HCT116 (cell line): ENCODE results near the gene MEP1B. TPM values are rescaled to one million over a fixed set of nuclear protein-coding genes. Genes with fewer than 3 reads are reported as not detected.

Experiments
- ATAC-seq: fragments of 200-7000 bp; cut with Tn5 transposase; 2 replicates; pipeline ENCODE4 v1.9.1; 2020; ENCODE audit warnings: mild to moderate bottlenecking, moderate library complexity
- BruUV-seq: library from RNA; stranded (reverse); fragments of 400-500 nt; replicated peaks from 2 replicates; lab custom pipeline; 2021; lab: Mats Ljungman, UMichigan
- CTCF ChIA-PET: fragments of 300-600 bp; sonication (Branson Sonifier 250); formaldehyde crosslinking; loops from one replicate; lab custom pipeline; 2021; ENCODE audit warnings: antibody characterized with exemption; lab: Charles Lee
- POLR2A ChIA-PET: fragments of 300-600, 350-600 bp; sonication (Branson Sonifier 250); formaldehyde crosslinking; loops from one replicate; lab custom pipeline; 2021; ENCODE audit warnings: antibody characterized with exemption; lab: Charles Lee
- RAD21 ChIA-PET, 2 experiments: fragments of 300-600 bp; sonication (Branson Sonifier 250); formaldehyde crosslinking; loops; one replicate each; lab custom pipeline; 2023; ENCODE audit warnings: low total read pairs in 2 of 2; ENCODE audit not compliant: uncharacterized antibody in 2 of 2, unreplicated experiment in 2 of 2, low non-redundant PET in 1 of 2; lab: Charles Lee
- DNase-seq: peaks from one replicate; pipeline ENCODE4 v3.0.0-alpha.2; 2010; ENCODE audit warnings: low read depth, low spot score
- H2AFZ ChIP-seq: fragments of 200-600 bp; shearing (Covaris generic), sonication (generic); 2 replicates; pipeline ENCODE4 v1.6.1; 2017; ENCODE audit warnings: low read depth, mixed run types, mixed read lengths, antibody characterized with exemption, low read length; ENCODE audit not compliant: poor library complexity, severe bottlenecking
- H3K27ac ChIP-seq: 2 replicates; pipeline ENCODE4 v1.5.1; 2012; ENCODE audit warnings: low read depth, low read length
- H3K27me3 ChIP-seq: fragments of 200-600 bp; sonication (generic); 2 replicates; pipeline ENCODE4 v1.6.1; 2016; ENCODE audit warnings: mixed run types, low read length, mixed read lengths; ENCODE audit not compliant: insufficient read depth
- H3K36me3 ChIP-seq, 2 experiments: fragments of 200-500 bp in 1 of 2; fragments of 200-600 bp in 1 of 2; sonication (Bioruptor generic) in 1 of 2; sonication (generic) in 1 of 2; 2 replicates each; pipeline versions ENCODE4 v1.5.1 to v1.6.1; 2014 to 2016; ENCODE audit warnings: low read length in 2 of 2, inconsistent platforms in 1 of 2, mixed read lengths in 1 of 2, mixed run types in 1 of 2; ENCODE audit not compliant: insufficient read depth in 2 of 2, control insufficient read depth in 1 of 2
- H3K4me1 ChIP-seq, 2 experiments: fragments of 200-600 bp in 1 of 2; sonication (generic) in 1 of 2; 2 replicates each; pipeline versions ENCODE4 v1.5.1 to v1.6.1; 2012 to 2017; ENCODE audit warnings: low read length in 2 of 2, inconsistent platforms in 1 of 2, mild to moderate bottlenecking in 1 of 2, mixed read lengths in 1 of 2, mixed run types in 1 of 2, moderate library complexity in 1 of 2; ENCODE audit not compliant: insufficient read depth in 2 of 2, control insufficient read depth in 1 of 2
- H3K4me2 ChIP-seq: fragments of 200-600 bp; sonication (generic); 2 replicates; pipeline ENCODE4 v1.6.1; 2017; ENCODE audit warnings: mixed run types, low read length, mixed read lengths
- H3K4me3 ChIP-seq, 2 experiments: fragments of 200-600 bp in 1 of 2; sonication (generic) in 1 of 2; replicated peaks in 1 of 2; 2 replicates each; pipeline ENCODE4 v1.5.1; 2011 to 2016; ENCODE audit warnings: low read length in 2 of 2, control low read depth in 1 of 2, low read depth in 1 of 2, mild to moderate bottlenecking in 1 of 2, mixed read lengths in 1 of 2, mixed run types in 1 of 2
- H3K79me2 ChIP-seq: fragments of 200-600 bp; sonication (generic); 2 replicates; pipeline ENCODE4 v1.6.1; 2017; ENCODE audit warnings: mild to moderate bottlenecking, mixed run types, low read length, moderate library complexity, mixed read lengths; ENCODE audit not compliant: insufficient read depth
- H3K9ac ChIP-seq: fragments of 200-600 bp; sonication (generic); 2 replicates; pipeline ENCODE4 v1.6.1; 2016; ENCODE audit warnings: low read length, mixed read lengths
- H3K9me2 ChIP-seq: fragments of 200-600 bp; sonication (generic), shearing (Covaris generic); 2 replicates; pipeline ENCODE4 v1.6.1; 2017; ENCODE audit warnings: mixed run types, mild to moderate bottlenecking, moderate library complexity; ENCODE audit not compliant: insufficient read depth
- H3K9me3 ChIP-seq, 2 experiments: fragments of 200-500 bp in 1 of 2; fragments of 200-600 bp in 1 of 2; sonication (Bioruptor generic) in 1 of 2; sonication (generic) in 1 of 2; 2 replicates each; pipeline ENCODE4 v1.6.1; 2014 to 2017; ENCODE audit warnings: low read length in 2 of 2, mixed read lengths in 2 of 2, inconsistent platforms in 1 of 2, low read depth in 1 of 2, mild to moderate bottlenecking in 1 of 2, mixed run types in 1 of 2, moderate library complexity in 1 of 2; ENCODE audit not compliant: control insufficient read depth in 1 of 2, insufficient read depth in 1 of 2
- H4K20me1 ChIP-seq: fragments of 200-600 bp; sonication (generic), shearing (Covaris generic); 2 replicates; pipeline ENCODE4 v1.6.1; 2017; ENCODE audit warnings: mixed run types, mild to moderate bottlenecking, moderate library complexity; ENCODE audit not compliant: insufficient read depth
- CBX3 ChIP-seq: IDR thresholded peaks from 2 replicates; pipeline ENCODE4 v1.6.1; 2012; ENCODE audit warnings: low read depth
- CEBPB ChIP-seq: IDR thresholded peaks from 2 replicates; pipeline ENCODE4 v1.6.1; 2012; ENCODE audit warnings: low read depth
- EGR1 ChIP-seq: IDR thresholded peaks from 2 replicates; pipeline ENCODE4 v1.6.1; 2012; ENCODE audit warnings: low read depth
- EZH2 ChIP-seq: fragments of 200-600 bp; sonication (generic); IDR thresholded peaks from 2 replicates; pipeline ENCODE4 v1.6.1; 2017; ENCODE audit warnings: antibody characterized with exemption, mixed run types
- EZH2phosphoT487 ChIP-seq: fragments of 200-600 bp; IDR thresholded peaks from 2 replicates; pipeline ENCODE4 v1.6.1; 2018; ENCODE audit warnings: antibody characterized with exemption, borderline replicate concordance
- FOSL1 ChIP-seq: IDR thresholded peaks from 2 replicates; pipeline ENCODE4 v1.6.1; 2012; ENCODE audit warnings: low read depth
- JUND ChIP-seq: IDR thresholded peaks from 2 replicates; pipeline ENCODE4 v1.6.1; 2012
- POLR2AphosphoS5 ChIP-seq: IDR thresholded peaks from 2 replicates; pipeline ENCODE4 v1.6.1; 2011; ENCODE audit warnings: mild to moderate bottlenecking, low read depth, low read length, moderate library complexity
- RAD21 ChIP-seq: IDR thresholded peaks from 2 replicates; pipeline ENCODE4 v1.6.1; 2012; ENCODE audit warnings: low read depth, mild to moderate bottlenecking
- SIN3A ChIP-seq: IDR thresholded peaks from 2 replicates; pipeline ENCODE4 v1.6.1; 2012; ENCODE audit warnings: low read depth
- SRF ChIP-seq: IDR thresholded peaks from 2 replicates; pipeline ENCODE4 v1.6.1; 2012; ENCODE audit warnings: low read depth
- TCF7L2 ChIP-seq: IDR thresholded peaks from 2 replicates; pipeline ENCODE4 v1.7.0; 2011; ENCODE audit warnings: borderline replicate concordance, inconsistent platforms; ENCODE audit not compliant: insufficient read depth, insufficient read length; ENCODE audit errors: extremely low read depth
- YY1 ChIP-seq: IDR thresholded peaks from 2 replicates; pipeline ENCODE4 v1.6.1; 2011; ENCODE audit warnings: low read length, low read depth, moderate library complexity, mild to moderate bottlenecking; ENCODE audit not compliant: insufficient replicate concordance; ENCODE audit errors: extremely low read depth
- ZFX ChIP-seq: fragments of 450-650 bp; IDR thresholded peaks from 2 replicates; pipeline ENCODE4 v1.6.1; 2017
- ZNF274 ChIP-seq: fragments of 200-500 bp; sonication (Bioruptor generic); IDR thresholded peaks from 2 replicates; pipeline ENCODE4 v1.6.1; 2014; ENCODE audit warnings: mild to moderate bottlenecking, low read depth, low read length, inconsistent platforms
- intact Hi-C: fragments of 100-400 bp; cut with micrococcal nuclease; formaldehyde crosslinking; loops from 2 replicates; pipeline ENCODE4 v1.10.0; 2022
- total RNA-seq: library from RNA; stranded (reverse); gene quantifications from one replicate; pipeline ENCODE4 v1.2.1, GENCODE V29; 2021; ENCODE audit not compliant: unreplicated experiment
- TF ChIP-seq, protein P1 (sequence below), 3 experiments: fragments of 200-600 bp in 1 of 3; sonication (generic) in 1 of 3; IDR thresholded peaks in 2 of 3; conservative IDR thresholded peaks in 1 of 3; 2 replicates each; pipeline ENCODE4 v1.5.1; 2012 to 2017; ENCODE audit warnings: low read depth in 2 of 3, low read length in 2 of 3, antibody characterized with exemption in 1 of 3, borderline replicate concordance in 1 of 3, control low read depth in 1 of 3, mild to moderate bottlenecking in 1 of 3, mixed read lengths in 1 of 3, mixed run types in 1 of 3, moderate library complexity in 1 of 3; ENCODE audit not compliant: insufficient read depth in 1 of 3
- TF ChIP-seq, protein P2 (sequence below): IDR thresholded peaks from 2 replicates; pipeline ENCODE4 v1.6.1; 2012; ENCODE audit warnings: low read depth
- TF ChIP-seq, protein P3 (sequence below): IDR thresholded peaks from 2 replicates; pipeline ENCODE4 v1.6.1; 2012
- TF ChIP-seq, protein P4 (sequence below): IDR thresholded peaks from 2 replicates; pipeline ENCODE4 v1.6.1; 2012

Gene MEP1B
- total RNA-seq, 1 experiment from 2014 or later, result not detected

DNA sequence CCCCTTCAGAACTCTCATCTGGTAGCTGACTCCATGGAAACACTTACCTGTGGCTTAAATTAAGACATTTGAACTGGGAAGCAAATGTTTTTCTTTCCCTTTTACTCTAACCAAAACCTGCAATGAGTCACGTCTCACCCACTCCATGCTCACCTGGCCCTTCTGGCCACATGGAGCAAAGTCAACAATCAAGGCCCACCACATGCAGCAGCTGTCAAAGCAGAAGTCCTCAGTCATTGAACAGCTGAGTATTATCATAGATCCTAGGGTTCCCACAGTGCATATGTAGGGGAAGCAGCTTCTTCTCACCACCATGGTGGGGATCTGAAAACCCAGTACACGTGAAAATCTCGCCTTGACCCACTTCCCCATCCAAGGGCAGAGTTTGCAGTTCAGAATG, 12.3 kb upstream of the MEP1B start:
- DNase-seq, result no peak
- BruUV-seq, result no TSS peak
- no peaks in the 10 kb centered on the region for H4K20me1 ChIP-seq
- no peak overlapping the region for H3K9ac ChIP-seq
- TF ChIP-seq, protein P1, sequence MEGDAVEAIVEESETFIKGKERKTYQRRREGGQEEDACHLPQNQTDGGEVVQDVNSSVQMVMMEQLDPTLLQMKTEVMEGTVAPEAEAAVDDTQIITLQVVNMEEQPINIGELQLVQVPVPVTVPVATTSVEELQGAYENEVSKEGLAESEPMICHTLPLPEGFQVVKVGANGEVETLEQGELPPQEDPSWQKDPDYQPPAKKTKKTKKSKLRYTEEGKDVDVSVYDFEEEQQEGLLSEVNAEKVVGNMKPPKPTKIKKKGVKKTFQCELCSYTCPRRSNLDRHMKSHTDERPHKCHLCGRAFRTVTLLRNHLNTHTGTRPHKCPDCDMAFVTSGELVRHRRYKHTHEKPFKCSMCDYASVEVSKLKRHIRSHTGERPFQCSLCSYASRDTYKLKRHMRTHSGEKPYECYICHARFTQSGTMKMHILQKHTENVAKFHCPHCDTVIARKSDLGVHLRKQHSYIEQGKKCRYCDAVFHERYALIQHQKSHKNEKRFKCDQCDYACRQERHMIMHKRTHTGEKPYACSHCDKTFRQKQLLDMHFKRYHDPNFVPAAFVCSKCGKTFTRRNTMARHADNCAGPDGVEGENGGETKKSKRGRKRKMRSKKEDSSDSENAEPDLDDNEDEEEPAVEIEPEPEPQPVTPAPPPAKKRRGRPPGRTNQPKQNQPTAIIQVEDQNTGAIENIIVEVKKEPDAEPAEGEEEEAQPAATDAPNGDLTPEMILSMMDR (IDR thresholded peaks at IDR 0.05 in 2 of 3, conservative IDR thresholded peaks at IDR 0.05 in 1 of 3; ENCODE audit: borderline replicate concordance in 1 of 3, insufficient read depth in 1 of 3, low read depth in 2 of 3, low read length in 2 of 3), result no peak
- no peak for TF ChIP-seq ZNF274
- no peak for TF ChIP-seq SIN3A
- no peak for TF ChIP-seq SRF
- no peak for TF ChIP-seq EGR1
- TF ChIP-seq RAD21, result no peak
- TF ChIP-seq EZH2phosphoT487, result no peak
- no peak for TF ChIP-seq JUND
- TF ChIP-seq EZH2, result no peak
- no peak for TF ChIP-seq POLR2AphosphoS5
- TF ChIP-seq, protein P2, sequence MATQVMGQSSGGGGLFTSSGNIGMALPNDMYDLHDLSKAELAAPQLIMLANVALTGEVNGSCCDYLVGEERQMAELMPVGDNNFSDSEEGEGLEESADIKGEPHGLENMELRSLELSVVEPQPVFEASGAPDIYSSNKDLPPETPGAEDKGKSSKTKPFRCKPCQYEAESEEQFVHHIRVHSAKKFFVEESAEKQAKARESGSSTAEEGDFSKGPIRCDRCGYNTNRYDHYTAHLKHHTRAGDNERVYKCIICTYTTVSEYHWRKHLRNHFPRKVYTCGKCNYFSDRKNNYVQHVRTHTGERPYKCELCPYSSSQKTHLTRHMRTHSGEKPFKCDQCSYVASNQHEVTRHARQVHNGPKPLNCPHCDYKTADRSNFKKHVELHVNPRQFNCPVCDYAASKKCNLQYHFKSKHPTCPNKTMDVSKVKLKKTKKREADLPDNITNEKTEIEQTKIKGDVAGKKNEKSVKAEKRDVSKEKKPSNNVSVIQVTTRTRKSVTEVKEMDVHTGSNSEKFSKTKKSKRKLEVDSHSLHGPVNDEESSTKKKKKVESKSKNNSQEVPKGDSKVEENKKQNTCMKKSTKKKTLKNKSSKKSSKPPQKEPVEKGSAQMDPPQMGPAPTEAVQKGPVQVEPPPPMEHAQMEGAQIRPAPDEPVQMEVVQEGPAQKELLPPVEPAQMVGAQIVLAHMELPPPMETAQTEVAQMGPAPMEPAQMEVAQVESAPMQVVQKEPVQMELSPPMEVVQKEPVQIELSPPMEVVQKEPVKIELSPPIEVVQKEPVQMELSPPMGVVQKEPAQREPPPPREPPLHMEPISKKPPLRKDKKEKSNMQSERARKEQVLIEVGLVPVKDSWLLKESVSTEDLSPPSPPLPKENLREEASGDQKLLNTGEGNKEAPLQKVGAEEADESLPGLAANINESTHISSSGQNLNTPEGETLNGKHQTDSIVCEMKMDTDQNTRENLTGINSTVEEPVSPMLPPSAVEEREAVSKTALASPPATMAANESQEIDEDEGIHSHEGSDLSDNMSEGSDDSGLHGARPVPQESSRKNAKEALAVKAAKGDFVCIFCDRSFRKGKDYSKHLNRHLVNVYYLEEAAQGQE, result no peak
- TF ChIP-seq CEBPB, result no peak
- TF ChIP-seq ZFX, result no peak
- TF ChIP-seq, protein P3, sequence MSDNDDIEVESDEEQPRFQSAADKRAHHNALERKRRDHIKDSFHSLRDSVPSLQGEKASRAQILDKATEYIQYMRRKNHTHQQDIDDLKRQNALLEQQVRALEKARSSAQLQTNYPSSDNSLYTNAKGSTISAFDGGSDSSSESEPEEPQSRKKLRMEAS, result no peak
- no peak for TF ChIP-seq FOSL1
- no peak for TF ChIP-seq YY1
- TF ChIP-seq TCF7L2, result no peak
- no peak for TF ChIP-seq CBX3
- TF ChIP-seq, protein P4, sequence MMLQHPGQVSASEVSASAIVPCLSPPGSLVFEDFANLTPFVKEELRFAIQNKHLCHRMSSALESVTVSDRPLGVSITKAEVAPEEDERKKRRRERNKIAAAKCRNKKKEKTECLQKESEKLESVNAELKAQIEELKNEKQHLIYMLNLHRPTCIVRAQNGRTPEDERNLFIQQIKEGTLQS, result no peak
- TF ChIP-seq, all 23 proteins: peak for 0
- ChIA-PET RAD21 (no interaction called here), CTCF (no interaction called here), POLR2A (no interaction called here)
- intact Hi-C loops, result no loop called here
- no peaks in the 10 kb centered on the region for H3K9me2 ChIP-seq
- no peak overlapping the region for H3K27ac ChIP-seq
- no peak overlapping the region for H3K4me3 ChIP-seq
- H3K4me1 ChIP-seq, result no peaks in the 10 kb centered on the region
- no peak for ATAC-seq
- no peaks in the 10 kb centered on the region for H3K79me2 ChIP-seq
- no peaks in the 10 kb centered on the region for H3K9me3 ChIP-seq
- no peaks in the 10 kb centered on the region for H3K36me3 ChIP-seq
- no peak overlapping the region for H2AFZ ChIP-seq
- no peak overlapping the region for H3K4me2 ChIP-seq
- no peaks in the 10 kb centered on the region for H3K27me3 ChIP-seq
